Liver (tissue), 9 donors: ENCODE data around the gene ASS1. TPM values are rescaled to one million over a fixed set of nuclear protein-coding genes. Genes with fewer than 3 reads are reported as not detected.

Source experiments
- DNase-seq: peaks from one replicate; pipeline ENCODE4 v3.0.0-alpha.2; 2017; ENCODE audit warnings: low spot score
- H3K27ac ChIP-seq, 2 donors: one replicate each; pipeline ENCODE4 v1.7.0; 2013; ENCODE audit warnings: inconsistent platforms in 2 of 2, low read length in 2 of 2, control low read depth in 1 of 2, low read depth in 1 of 2, mild to moderate bottlenecking in 1 of 2
- H3K27me3 ChIP-seq, 4 donors: one replicate each; pipeline versions ENCODE4 v1.6.1 to v1.7.0; 2013; ENCODE audit warnings: low read length in 3 of 4, inconsistent platforms in 1 of 4, mild to moderate bottlenecking in 1 of 4, moderate library complexity in 1 of 4; ENCODE audit not compliant: control insufficient read depth in 4 of 4, insufficient read depth in 4 of 4
- H3K36me3 ChIP-seq, 4 donors: one replicate each; pipeline versions ENCODE4 v1.6.1 to v1.7.0; 2013; ENCODE audit warnings: low read length in 3 of 4, mild to moderate bottlenecking in 3 of 4, low read depth in 1 of 4, moderate library complexity in 1 of 4; ENCODE audit not compliant: control insufficient read depth in 4 of 4, insufficient read depth in 3 of 4
- H3K4me1 ChIP-seq, 4 donors: one replicate each; pipeline versions ENCODE4 v1.6.1 to v1.7.0; 2013; ENCODE audit warnings: low read length in 3 of 4, mild to moderate bottlenecking in 3 of 4, moderate library complexity in 1 of 4; ENCODE audit not compliant: control insufficient read depth in 4 of 4, insufficient read depth in 4 of 4
- H3K4me3 ChIP-seq, 3 donors: one replicate each; pipeline versions ENCODE4 v1.6.1 to v1.7.0; 2013; ENCODE audit warnings: low read length in 3 of 3, control low read depth in 1 of 3, low read depth in 1 of 3, mild to moderate bottlenecking in 1 of 3
- H3K9ac ChIP-seq, 2 donors: one replicate each; pipeline ENCODE4 v1.7.0; 2013; ENCODE audit warnings: low read length in 2 of 2, mild to moderate bottlenecking in 2 of 2, moderate library complexity in 2 of 2, control low read depth in 1 of 2, low read depth in 1 of 2
- H3K9me3 ChIP-seq, 4 donors: one replicate each; pipeline versions ENCODE4 v1.6.1 to v1.7.0; 2013; ENCODE audit warnings: low read length in 3 of 4; ENCODE audit not compliant: control insufficient read depth in 4 of 4
- CTCF ChIP-seq: fragments of 150-350 bp; IDR thresholded peaks from 2 replicates; pipeline ENCODE4 v1.5.1; 2017; ENCODE audit warnings: improper control_type of control experiment, low read depth, low read length; ENCODE audit not compliant: missing input control
- EGR1 ChIP-seq, 2 donors: IDR thresholded peaks; 2 replicates each; pipeline ENCODE4 v1.6.1; 2016 to 2018; ENCODE audit warnings: antibody characterized with exemption in 2 of 2, low read depth in 2 of 2
- FOXA1 ChIP-seq: IDR thresholded peaks from 2 replicates; pipeline ENCODE4 v1.6.1; 2016; ENCODE audit warnings: antibody characterized with exemption
- FOXA2 ChIP-seq: IDR thresholded peaks from 2 replicates; pipeline ENCODE4 v1.6.1; 2016; ENCODE audit warnings: antibody characterized with exemption
- GABPA ChIP-seq, 2 donors: IDR thresholded peaks in 1 of 2; conservative IDR thresholded peaks in 1 of 2; 2 replicates each; pipeline ENCODE4 v1.6.1; 2016; ENCODE audit warnings: antibody characterized with exemption in 2 of 2, mild to moderate bottlenecking in 1 of 2, moderate library complexity in 1 of 2
- HNF4A ChIP-seq, 2 donors: conservative IDR thresholded peaks; 2 replicates each; pipeline ENCODE4 v1.6.1; 2016; ENCODE audit warnings: antibody characterized with exemption in 2 of 2, mild to moderate bottlenecking in 2 of 2
- HNF4G ChIP-seq: IDR thresholded peaks from 2 replicates; pipeline ENCODE4 v1.6.1; 2016; ENCODE audit warnings: antibody characterized with exemption
- JUND ChIP-seq, 2 donors: IDR thresholded peaks; 2 replicates each; pipeline ENCODE4 v1.6.1; 2016; ENCODE audit warnings: antibody characterized with exemption in 2 of 2
- MAX ChIP-seq: IDR thresholded peaks from 2 replicates; pipeline ENCODE4 v1.6.1; 2016; ENCODE audit warnings: antibody characterized with exemption
- NR2F2 ChIP-seq: IDR thresholded peaks from 2 replicates; pipeline ENCODE4 v1.6.1; 2016; ENCODE audit warnings: antibody characterized with exemption
- RAD21 ChIP-seq, 2 donors: IDR thresholded peaks; 2 replicates each; pipeline ENCODE4 v1.6.1; 2016; ENCODE audit warnings: antibody characterized with exemption in 2 of 2, mild to moderate bottlenecking in 2 of 2
- REST ChIP-seq: IDR thresholded peaks from 2 replicates; pipeline ENCODE4 v1.6.1; 2016; ENCODE audit warnings: antibody characterized with exemption, mild to moderate bottlenecking
- RXRA ChIP-seq, 2 donors: IDR thresholded peaks; 2 replicates each; pipeline ENCODE4 v1.6.1; 2017 to 2018; ENCODE audit warnings: antibody characterized with exemption in 2 of 2, mild to moderate bottlenecking in 1 of 2
- SP1 ChIP-seq: IDR thresholded peaks from 2 replicates; pipeline ENCODE4 v1.6.1; 2018; ENCODE audit warnings: antibody characterized with exemption, mild to moderate bottlenecking
- TAF1 ChIP-seq: conservative IDR thresholded peaks from 2 replicates; pipeline ENCODE4 v1.6.1; 2016; ENCODE audit warnings: antibody characterized with exemption, mild to moderate bottlenecking
- YY1 ChIP-seq: IDR thresholded peaks from 2 replicates; pipeline ENCODE4 v1.6.1; 2016; ENCODE audit warnings: antibody characterized with exemption, mild to moderate bottlenecking
- ZBTB33 ChIP-seq: IDR thresholded peaks from 2 replicates; pipeline ENCODE4 v1.6.1; 2016; ENCODE audit warnings: antibody characterized with exemption
- WGBS: extraction: QIAGEN DNeasy Blood & Tissue Kit; methylation state at CpG from one replicate; pipeline ENCODE4 v1.1.7; 2013; 5-methylcytosine and 5-hydroxymethylcytosine counted together
- polyA plus RNA-seq, 2 donors: library from polyadenylated mRNA; stranded (reverse) in 1 of 2; unstranded in 1 of 2; fragments of 200-250 nt in 1 of 2; fragments of >200 nt in 1 of 2; fragmentation: Nextera tagmentation in 1 of 2; extraction: Ambion mirVana in 1 of 2; gene quantifications; one replicate each; pipeline versions ENCODE4 v1.2.1 to v1.2.3, GENCODE V29; 2013 to 2015
- total RNA-seq, 2 donors: library from RNA; depleted of rRNA; stranded (reverse); fragments of >200 nt; gene quantifications; one replicate each; pipeline ENCODE4 v1.2.3, GENCODE V29; 2014
- donor health status: healthy.
- donor health status: healthy.
- donor health status: healthy.
- donor health status: healthy.
- donor health status: healthy.

ASS1 gene
- total and polyA plus RNA-seq, 4 donors, result 396 to 711 (median 533) TPM

- Histone ChIP-seq H3K4me1 (peaks cover 0 to 4% (median 1%) of the 10 kb centered on the region in 4 donors), H3K9ac (no peak overlapping the region), H3K4me3 (no peak overlapping the region), H3K27ac (no peak overlapping the region), H3K36me3 (no peaks in the 10 kb centered on the region), H3K9me3 (no peaks in the 10 kb centered on the region), H3K27me3 (no peaks in the 10 kb centered on the region)
- WGBS, result 83% methylated on average over 3 of the region's 3 CpGs
- TF ChIP-seq REST, result no peak
- TF ChIP-seq CTCF, result no peak
- TF ChIP-seq RXRA (IDR thresholded peaks at IDR 0.05), result no peak
- no peak for TF ChIP-seq EGR1 (IDR thresholded peaks at IDR 0.05; ENCODE audit: low read depth in 2 of 2)
- TF ChIP-seq GABPA (IDR thresholded peaks at IDR 0.05 in 1 of 2, conservative IDR thresholded peaks at IDR 0.05 in 1 of 2), result no peak
- TF ChIP-seq SP1, result no peak
- TF ChIP-seq TAF1, result no peak
- TF ChIP-seq HNF4A (conservative IDR thresholded peaks at IDR 0.05), result no peak
- no peak for TF ChIP-seq NR2F2
- TF ChIP-seq FOXA2, result no peak
- no peak for TF ChIP-seq RAD21 (IDR thresholded peaks at IDR 0.05)
- TF ChIP-seq ZBTB33, result no peak
- TF ChIP-seq MAX, result no peak
- TF ChIP-seq HNF4G, result no peak
- TF ChIP-seq FOXA1, result no peak
- no peak for DNase-seq
Observed at GRCh38 chr9:130411566-130411915, 33.2 kb upstream of the ASS1 start.

GRCh38 chr9:130414081-130414731, 30.6 kb upstream of the ASS1 start:
- Histone ChIP-seq H3K27ac (no peak overlapping the region), H3K9me3 (no peaks in the 10 kb centered on the region), H3K9ac (no peak overlapping the region), H3K4me3 (no peak overlapping the region), H3K27me3 (no peaks in the 10 kb centered on the region), H3K36me3 (no peaks in the 10 kb centered on the region), H3K4me1 (no peaks in the 10 kb centered on the region)
- DNase-seq, result no peak
- 88% methylated on average over 12 of the region's 12 CpGs for WGBS
- no peak for TF ChIP-seq FOXA2
- no peak for TF ChIP-seq JUND (IDR thresholded peaks at IDR 0.05)
- TF ChIP-seq HNF4A (conservative IDR thresholded peaks at IDR 0.05), result no peak
- no peak for TF ChIP-seq CTCF
- no peak for TF ChIP-seq MAX
- no peak for TF ChIP-seq TAF1
- TF ChIP-seq REST, result no peak
- TF ChIP-seq SP1, result no peak
- no peak for TF ChIP-seq RAD21 (IDR thresholded peaks at IDR 0.05)
- TF ChIP-seq YY1, result no peak
- no peak for TF ChIP-seq NR2F2
- TF ChIP-seq HNF4G, result no peak
- no peak for TF ChIP-seq GABPA (IDR thresholded peaks at IDR 0.05 in 1 of 2, conservative IDR thresholded peaks at IDR 0.05 in 1 of 2)
